ENCODE data around the gene KIF16B. TPM values are rescaled to one million over a fixed set of nuclear protein-coding genes. Genes with fewer than 3 reads are reported as not detected.
A peak's percentile ranks its signal among the peaks of the same experiment; 100 is the strongest.

Gene KIF16B
- total and polyA plus RNA-seq, 2 of the 8 experiments (the other 6 are each of a cell fraction or from before 2014, with no cell fraction given), result 3.0 to 9.2 TPM

DNA sequence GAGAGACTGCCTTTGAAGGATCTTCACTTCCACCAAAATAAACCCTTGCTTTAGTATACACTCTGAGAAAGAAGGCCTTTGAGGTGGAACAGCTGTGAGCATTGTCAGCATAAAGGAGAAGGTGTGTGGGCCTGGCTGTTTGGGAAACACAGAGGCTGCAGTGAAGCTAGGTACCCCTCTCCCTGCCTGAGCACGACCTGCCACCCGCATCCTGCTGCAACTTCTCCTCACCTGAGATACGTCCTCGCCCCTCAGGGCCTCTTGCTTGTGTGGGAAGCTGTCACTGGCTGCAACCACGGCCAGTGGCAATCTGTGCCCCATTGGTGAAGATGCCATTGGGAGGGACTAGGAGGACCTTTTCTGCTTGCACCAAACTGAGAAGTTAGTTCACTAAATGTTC is 307.9 kb downstream of the KIF16B start:
- Histone ChIP-seq H3K4me1 (replicated peaks in 1 of 4; ENCODE audit: control insufficient read depth in 3 of 4, insufficient read depth in 4 of 4, low read length in 3 of 4) (no peaks in the 10 kb centered on the region), H2BK12ac (ENCODE audit: low read depth, low read length) (no peak overlapping the region), H3K4me3 (ENCODE audit: extremely low read depth in 1 of 4, insufficient read depth in 2 of 4, low read depth in 3 of 4, low read length in 4 of 4) (no peak overlapping the region), H4K5ac (ENCODE audit: insufficient read length, low read depth, low read length) (no peak overlapping the region), H2AFZ (ENCODE audit: low read length) (no peak overlapping the region), H3K79me2 (ENCODE audit: control insufficient read depth in 1 of 2, insufficient read depth in 2 of 2, low read length in 2 of 2) (no peaks in the 10 kb centered on the region), H3K23ac (ENCODE audit: insufficient read length) (no peak overlapping the region), H3K27me3 (replicated peaks in 1 of 4; ENCODE audit: control insufficient read depth in 3 of 4, extremely low read depth in 1 of 4, insufficient read depth in 3 of 4, low read length in 3 of 4) (no peaks in the 10 kb centered on the region), H3K14ac (ENCODE audit: insufficient read length) (no peak overlapping the region), H3K18ac (ENCODE audit: extremely low read depth, low read length) (no peak overlapping the region), H2BK5ac (ENCODE audit: low read depth, low read length) (no peak overlapping the region), H3K27ac (ENCODE audit: low read depth, low read length) (no peak overlapping the region), H3K36me3 (ENCODE audit: control insufficient read depth in 2 of 4, insufficient read depth in 4 of 4, low read length in 3 of 4) (no peaks in the 10 kb centered on the region), H2BK15ac (ENCODE audit: low read length) (no peak overlapping the region), H3K23me2 (ENCODE audit: low read depth, low read length) (no peaks in the 10 kb centered on the region), H3K9me3 (ENCODE audit: insufficient read depth in 2 of 2, low read depth in 1 of 2, low read length in 1 of 2) (peaks cover 0 to 9% of the 10 kb centered on the region in 2 experiments; a peak in 3 of 4 replicates), H3K4ac (replicated peaks; ENCODE audit: insufficient read length, low read depth, low read length) (no peak overlapping the region), H4K91ac (replicated peaks; ENCODE audit: insufficient read length, low read length) (no peak overlapping the region), H3K4me2 (ENCODE audit: insufficient read depth in 1 of 2, low read depth in 2 of 2, low read length in 2 of 2) (no peak overlapping the region), H2BK120ac (replicated peaks; ENCODE audit: low read depth, low read length) (no peak overlapping the region), H4K20me1 (replicated peaks in 1 of 2; ENCODE audit: control insufficient read depth in 1 of 2, insufficient read depth in 2 of 2, low read length in 2 of 2) (no peaks in the 10 kb centered on the region), H2BK20ac (ENCODE audit: low read length) (no peak overlapping the region), H3K79me1 (ENCODE audit: low read depth, low read length) (no peaks in the 10 kb centered on the region), H3K56ac (replicated peaks; ENCODE audit: insufficient read length, low read depth, low read length) (no peak overlapping the region), H4K8ac (ENCODE audit: extremely low read depth, insufficient read depth, low read length) (no peak overlapping the region), H2AK5ac (ENCODE audit: low read depth, low read length) (no peak overlapping the region), H3K9ac (replicated peaks in 1 of 4; ENCODE audit: extremely low read depth in 1 of 4, low read depth in 3 of 4, low read length in 3 of 4) (no peak overlapping the region)
- DNase-seq (ENCODE audit: low read depth in 1 of 2, low spot score in 2 of 2) (peak in 1 of 2 experiments; percentile 19), FAIRE-seq (no peak)
- TF ChIP-seq SP1 (IDR thresholded peaks at IDR 0.05; ENCODE audit: low read depth, low read length) (no peak), KDM4A (IDR thresholded peaks at IDR 0.05; ENCODE audit: low read depth, low read length, severe bottlenecking) (no peak)
- POLR2A ChIA-PET (ENCODE audit: partially characterized antibody), result interaction anchor here (0.5 kb wide), 1 partner anchor 553 kb away, joined by 3 read pairs; no protein-coding TSS in a partner anchor
- CTCF ChIA-PET (ENCODE audit: partially characterized antibody), result interaction anchor here (3.2 kb wide), 1 partner anchor 13 kb away, joined by 12 read pairs; no protein-coding TSS in a partner anchor
- 92% methylated on average over 5 of the region's 5 CpGs; no CpG with 5 or more reads in 1 of the 2 experiments for WGBS, 2 experiments (ENCODE audit: extremely low coverage in 1 of 2, insufficient coverage in 1 of 2, insufficient read length in 1 of 2, insufficient replicate concordance in 2 of 2, low coverage in 1 of 2, low lambda C conversion rate in 2 of 2, missing lambda C conversion rate in 1 of 2)

All from H1 (cell line).